Urothelium cell line (cell line): ENCODE data around the gene OR4K13.

Experiments
- DNase-seq: peaks from one replicate; pipeline ENCODE4 v3.0.0; 2011; ENCODE audit warnings: low spot score, mixed read lengths
- FAIRE-seq: peaks from 2 replicates; lab custom pipeline; 2011; peaks lifted over from hg19 to GRCh38; lab: Jason Lieb, UNC

OR4K13 gene, protein sequence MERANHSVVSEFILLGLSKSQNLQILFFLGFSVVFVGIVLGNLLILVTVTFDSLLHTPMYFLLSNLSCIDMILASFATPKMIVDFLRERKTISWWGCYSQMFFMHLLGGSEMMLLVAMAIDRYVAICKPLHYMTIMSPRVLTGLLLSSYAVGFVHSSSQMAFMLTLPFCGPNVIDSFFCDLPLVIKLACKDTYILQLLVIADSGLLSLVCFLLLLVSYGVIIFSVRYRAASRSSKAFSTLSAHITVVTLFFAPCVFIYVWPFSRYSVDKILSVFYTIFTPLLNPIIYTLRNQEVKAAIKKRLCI

DNA sequence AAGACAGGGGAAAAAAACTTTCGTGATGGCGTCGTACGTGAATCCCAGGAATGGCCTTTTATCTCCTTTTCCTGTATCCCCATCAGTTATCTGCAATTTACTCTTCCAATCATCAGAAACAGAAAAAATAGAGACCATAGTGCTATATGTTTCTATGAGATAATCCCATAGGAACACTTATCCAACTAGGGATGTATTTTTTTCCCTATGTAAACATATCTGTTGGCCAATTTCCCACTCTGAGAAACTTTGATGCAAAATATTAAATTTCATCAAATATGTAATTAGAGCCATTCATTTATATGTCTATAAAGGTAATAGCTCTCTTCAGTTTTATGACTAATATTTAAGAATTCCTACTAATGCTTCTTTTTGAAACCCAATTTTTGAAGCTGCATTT, at the start of gene OR4K13:
Gene OR4K13, minus strand, starts transcription at position 101 of the 400 bp plus-strand sequence. CDS start 1,280 bp downstream, outside the sequence.
- FAIRE-seq, result no peak

DNA sequence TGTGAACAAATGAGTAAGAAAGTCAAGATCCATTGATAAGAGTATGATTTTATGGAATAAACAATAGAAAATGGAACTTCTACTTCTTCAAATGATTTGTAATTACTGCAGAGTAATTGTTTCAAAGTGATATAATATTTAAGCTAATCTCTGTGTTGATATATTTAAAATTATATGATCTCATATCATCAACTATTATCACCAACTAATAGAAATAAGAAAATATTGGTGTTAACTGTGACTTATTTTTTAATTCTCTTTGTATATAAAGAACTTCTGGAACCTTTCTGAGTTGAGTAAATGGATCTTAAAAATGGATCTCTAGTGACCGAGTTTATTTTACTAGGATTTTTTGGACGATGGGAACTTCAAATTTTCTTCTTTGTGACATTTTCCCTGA, 23.9 kb upstream of the OR4K13 start, which contains the start of gene OR4L1:
Gene OR4L1, plus strand, starts transcription at position 301 of the 400 bp plus-strand sequence. Its CDS starts 0 bp downstream, at position 301.
- no peak for DNase-seq
- no peak for FAIRE-seq

More for the DNA sequence above, at the start of gene OR4K13:
- no peak for DNase-seq

DNA sequence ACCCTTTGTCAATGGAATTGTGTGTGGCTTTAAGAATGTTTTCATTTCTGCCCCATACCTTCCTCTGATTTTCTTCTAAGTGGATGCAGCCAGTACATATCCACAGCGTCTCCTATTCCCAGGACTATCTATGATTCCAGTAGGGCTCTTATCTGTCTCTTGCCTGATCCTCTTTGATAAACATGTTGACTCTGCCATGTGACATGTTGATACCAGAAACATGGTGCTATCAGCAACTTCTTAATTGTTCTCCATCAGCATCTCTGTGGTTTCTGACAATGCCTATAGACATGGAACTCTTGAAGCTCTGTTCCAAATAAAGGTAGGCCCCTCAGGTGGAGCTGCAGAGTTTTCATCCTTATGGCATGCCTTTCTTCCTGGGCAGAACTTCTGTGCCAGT, 12.4 kb upstream of the OR4K13 start:
- no peak for DNase-seq
- FAIRE-seq, result no peak

GRCh38 chr14:20044243-20044642, 8.4 kb upstream of the OR4K13 start:
- no peak for DNase-seq
- FAIRE-seq, result no peak

DNA sequence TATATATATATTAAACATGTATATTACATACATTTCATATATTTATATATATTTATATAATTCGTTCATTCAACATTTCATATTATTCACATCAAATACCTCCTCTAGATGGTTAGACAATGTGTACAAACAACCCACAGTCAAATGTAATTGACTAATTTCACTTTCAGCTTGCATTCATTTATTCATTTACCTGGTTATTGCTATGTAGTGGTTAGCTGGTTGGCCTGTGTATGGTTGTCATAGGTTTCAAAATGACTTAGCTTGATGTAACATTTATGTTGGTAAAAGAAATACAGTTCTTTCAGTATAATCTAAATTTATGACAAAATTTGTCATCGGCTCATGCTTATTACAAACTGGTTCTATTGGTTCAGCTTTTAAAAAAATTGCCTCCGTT, 389 bp downstream of the OR4K13 start:
- no peak for FAIRE-seq
- no peak for DNase-seq

DNA sequence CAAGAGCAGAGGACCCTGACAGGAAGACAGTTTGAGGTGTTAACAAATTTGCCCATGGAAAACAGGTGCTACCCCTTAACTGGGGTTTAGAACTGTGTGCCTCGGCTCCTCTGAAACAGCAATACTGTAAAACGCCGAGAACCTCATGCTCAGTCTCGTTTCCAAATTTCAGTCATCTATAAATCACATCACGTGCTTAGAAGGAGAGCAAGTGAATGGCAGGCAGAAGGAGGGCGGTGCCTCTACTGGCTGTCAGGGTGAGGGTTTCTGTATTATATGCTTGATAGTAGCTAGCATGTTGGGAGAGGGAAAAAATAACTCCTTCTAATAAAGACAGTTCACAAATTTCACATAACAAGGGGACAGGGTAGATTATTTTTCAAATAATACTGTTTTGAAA, 4.8 kb downstream of the OR4K13 start:
- DNase-seq, result no peak

GRCh38 chr14:20019257-20019865, 16.5 kb downstream of the OR4K13 start, which contains the start of gene OR4K14:
Gene OR4K14 (minus strand): TSS chr14:20019307. CDS start chr14:20015193, 4,114 bp downstream.
- DNase-seq (no peak), FAIRE-seq (no peak)

More for the DNA sequence above, 4.8 kb downstream of the OR4K13 start:
- FAIRE-seq, result no peak

- no peak for FAIRE-seq
These were observed 27.7 kb downstream of the OR4K13 start for GRCh38 chr14:20008156-20008555.

GRCh38 chr14:20002319-20002718, 33.5 kb downstream of the OR4K13 start:
- no peak for FAIRE-seq
- DNase-seq, result no peak

More at GRCh38 chr14:20008156-20008555, 27.7 kb downstream of the OR4K13 start:
- no peak for DNase-seq

GRCh38 chr14:20001863-20002262, 34.0 kb downstream of the OR4K13 start, which contains the start of gene OR4Q2:
Gene OR4Q2 (plus strand): TSS chr14:20002163.
- FAIRE-seq (no peak), DNase-seq (no peak)

GRCh38 chr14:19993438-19993837, 42.4 kb downstream of the OR4K13 start:
- FAIRE-seq (no peak), DNase-seq (no peak)
